SK-N-DZ (cell line): Measurements from ENCODE around the gene DLST. TPM values are rescaled to one million over a fixed set of nuclear protein-coding genes. Genes with fewer than 3 reads are reported as not detected.

Experiments
- DNase-seq: peaks from one replicate; pipeline ENCODE4 v3.0.0-alpha.2; 2015; ENCODE audit warnings: low spot score
- polyA plus RNA-seq, 2 experiments: library from polyadenylated mRNA; depleted of rRNA; stranded (reverse); fragments of >200 nt; gene quantifications; 2 replicates each; pipeline ENCODE4 v1.2.3, GENCODE V29; 2014

Gene DLST
- polyA plus RNA-seq (2014; cell fraction: cytosol; rRNA removed), result 49.6 and 54.2 TPM in 2 replicates
- polyA plus RNA-seq (2014; cell fraction: nucleus; rRNA removed), result 75.1 and 106 TPM in 2 replicates

GRCh38 chr14:74881431-74882102 is at the start of gene DLST:
Gene DLST (plus strand): TSS chr14:74881916. CDS start chr14:74881954, 38 bp downstream.
- DNase-seq, result peak; percentile 80

GRCh38 chr14:74832849-74833248 is 48.9 kb upstream of the DLST start:
- DNase-seq, result no peak

DNA sequence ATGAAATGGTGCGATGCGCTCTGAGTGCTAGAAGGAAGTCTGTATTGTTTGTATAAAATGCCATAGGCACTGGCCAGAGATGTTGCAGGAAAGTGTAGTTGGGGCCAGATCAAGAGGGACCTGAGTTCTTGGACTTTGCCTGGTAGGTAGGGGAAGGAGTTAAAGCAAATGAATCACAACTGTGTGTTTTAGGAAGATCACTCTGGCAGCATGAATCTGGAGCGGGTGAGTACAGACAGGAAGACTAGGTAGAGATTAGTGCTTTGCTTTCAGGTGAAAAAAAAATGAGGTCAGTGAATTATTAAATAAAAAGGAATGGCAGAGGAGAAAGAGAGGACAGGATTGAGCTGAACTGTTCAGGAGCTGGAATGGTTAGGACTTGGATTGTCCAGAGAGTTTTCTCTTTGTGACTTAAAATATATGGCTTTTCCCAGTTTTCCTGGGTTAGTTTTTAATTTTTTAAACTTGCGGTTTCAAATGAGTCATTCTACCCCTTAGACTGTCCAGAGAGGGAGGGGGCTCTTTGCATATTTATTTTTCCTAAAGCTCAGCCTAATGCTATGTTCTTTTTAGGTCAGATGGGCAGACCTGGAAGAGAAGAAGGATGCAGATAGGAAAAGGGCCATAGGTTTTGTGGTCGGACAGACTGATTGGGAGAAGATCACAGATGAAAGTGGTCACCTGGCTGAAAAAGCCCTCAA is 46.9 kb upstream of the DLST start:
- no peak for DNase-seq

DNA sequence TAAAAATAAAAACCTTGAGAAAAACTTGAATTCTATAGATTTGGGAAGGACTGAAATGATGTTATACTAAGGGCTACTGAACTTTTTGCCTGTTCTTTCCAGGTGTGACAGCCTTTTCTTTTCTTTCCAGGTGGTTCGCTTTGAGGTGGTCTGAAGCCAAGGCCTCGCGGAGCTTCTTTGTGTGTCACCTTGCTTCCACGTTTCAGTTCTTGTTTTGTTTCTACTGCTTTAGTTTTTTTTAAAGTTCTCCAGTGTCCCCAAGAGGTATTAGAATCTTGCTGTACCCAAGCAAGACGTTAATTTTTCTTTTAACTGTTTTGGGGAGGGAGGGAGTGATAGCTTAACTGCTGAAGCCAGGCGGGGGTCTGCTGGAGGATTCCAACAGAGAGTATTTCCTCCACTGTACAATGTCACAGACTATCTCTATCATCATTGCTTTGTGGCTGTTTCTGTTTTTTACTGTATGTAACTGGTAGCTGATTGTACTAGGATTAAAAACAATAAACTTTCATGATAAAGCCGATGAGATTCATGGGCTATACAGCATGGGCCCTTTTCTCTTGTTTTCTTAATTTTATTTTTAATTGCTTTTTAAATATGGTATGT is 46.0 kb upstream of the DLST start:
- DNase-seq, result no peak

GRCh38 chr14:74836251-74836960 is 45.3 kb upstream of the DLST start:
- no peak for DNase-seq

GRCh38 chr14:74838166-74838565 is 43.5 kb upstream of the DLST start:
- DNase-seq, result no peak

DNA sequence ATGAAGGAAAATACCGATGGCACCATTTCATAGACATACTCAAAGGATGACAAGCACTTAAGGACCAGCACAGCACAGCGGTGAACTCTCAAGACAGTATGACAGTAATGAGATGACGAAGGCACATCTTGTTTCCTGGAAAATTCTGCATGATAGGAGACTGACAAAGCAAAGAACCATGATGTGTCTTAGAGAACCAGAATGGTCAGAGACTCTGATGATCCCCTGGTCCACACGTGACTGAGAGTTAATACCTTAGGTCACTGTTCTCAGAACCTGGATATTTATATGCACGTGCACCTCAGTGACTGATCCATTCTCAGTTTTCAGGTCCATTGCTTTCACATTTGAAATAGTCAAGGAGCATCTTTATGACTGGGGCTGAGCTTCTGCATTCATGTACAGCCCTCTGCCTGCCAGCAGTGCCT is 41.1 kb upstream of the DLST start:
- no peak for DNase-seq

DNA sequence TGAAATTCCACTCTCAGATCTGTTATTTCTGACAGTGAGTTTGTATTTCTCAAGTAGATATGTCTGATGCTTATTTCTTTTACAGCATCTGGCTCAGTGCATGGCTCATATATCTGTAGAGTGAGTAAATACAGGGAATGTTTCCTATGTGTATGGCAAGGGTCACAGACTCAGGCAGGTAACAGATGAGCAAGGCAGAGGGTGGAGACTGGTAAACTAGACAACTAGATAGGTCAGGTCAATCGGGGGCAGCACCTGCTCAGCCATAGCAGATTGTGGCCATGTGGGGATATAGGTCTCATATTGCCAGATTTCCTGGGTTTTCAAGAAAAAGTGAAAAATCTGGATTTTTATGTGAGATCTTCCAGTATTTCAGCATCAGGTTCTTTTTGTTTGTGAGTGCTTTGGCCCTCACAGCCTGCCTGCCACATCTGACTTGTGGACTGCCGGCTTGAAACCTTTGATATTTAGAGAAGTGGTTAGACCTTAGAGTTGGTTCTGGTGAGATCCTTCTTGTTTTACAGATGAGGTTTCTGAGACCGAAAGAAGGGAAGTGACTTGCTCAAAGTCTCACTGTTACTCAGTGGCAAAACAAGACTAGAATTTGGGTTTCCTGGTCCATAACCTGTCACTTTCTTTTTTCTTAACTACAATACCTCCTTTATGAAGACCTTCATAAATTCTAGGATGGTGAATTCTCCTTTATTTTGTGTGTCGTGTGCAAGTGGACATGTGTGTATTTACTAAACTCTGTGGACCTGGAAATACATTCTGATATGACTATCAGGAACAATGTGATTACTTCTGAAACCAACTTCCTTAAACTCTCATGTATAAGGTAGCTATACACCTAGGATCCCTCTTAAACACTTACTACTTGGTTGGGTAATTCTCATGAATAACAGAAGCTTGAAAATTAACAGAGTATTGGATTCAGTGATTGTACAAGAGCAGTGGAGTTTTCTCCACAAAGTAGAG is 40.2 kb upstream of the DLST start:
- no peak for DNase-seq

DNA sequence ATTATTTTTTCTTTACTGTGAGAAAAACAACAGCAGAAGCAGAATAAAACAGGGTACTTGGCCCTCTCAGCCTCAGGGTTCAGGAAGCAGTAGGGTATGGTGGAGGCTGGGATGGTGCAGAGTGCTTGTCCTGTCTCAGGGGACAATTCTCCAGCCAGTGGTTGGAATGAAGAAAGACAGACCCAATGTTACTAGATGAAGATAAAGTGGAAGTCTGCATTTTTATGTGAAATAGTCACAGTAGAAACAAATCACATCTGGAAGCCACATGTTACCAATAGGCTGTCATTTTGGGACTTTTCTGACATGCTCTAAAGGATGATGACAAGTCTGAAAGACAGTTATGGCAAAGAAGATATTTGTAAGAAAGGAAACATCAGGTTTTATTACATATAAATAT is 38.1 kb upstream of the DLST start:
- peak; percentile 31 for DNase-seq

DNA sequence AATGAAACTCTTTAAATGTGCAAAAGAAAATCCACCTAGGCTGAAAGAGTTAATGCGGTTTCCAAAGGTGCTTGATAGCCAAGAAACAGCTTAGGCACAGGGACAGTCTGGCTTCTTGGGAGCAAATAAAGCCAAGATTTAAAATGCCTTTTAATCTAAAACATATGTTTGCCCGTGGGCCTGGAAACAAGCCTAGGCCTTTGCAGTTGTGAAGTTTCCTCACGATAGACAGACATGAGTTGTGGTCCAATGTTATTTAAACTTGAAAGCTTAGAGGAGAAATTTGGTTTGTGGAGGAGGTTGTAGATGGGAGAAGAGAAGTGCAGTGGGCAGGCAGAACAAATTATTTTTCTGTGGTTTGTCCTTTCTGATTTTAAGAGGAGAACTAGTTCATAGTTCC is 35.5 kb upstream of the DLST start:
- no peak for DNase-seq

DNA sequence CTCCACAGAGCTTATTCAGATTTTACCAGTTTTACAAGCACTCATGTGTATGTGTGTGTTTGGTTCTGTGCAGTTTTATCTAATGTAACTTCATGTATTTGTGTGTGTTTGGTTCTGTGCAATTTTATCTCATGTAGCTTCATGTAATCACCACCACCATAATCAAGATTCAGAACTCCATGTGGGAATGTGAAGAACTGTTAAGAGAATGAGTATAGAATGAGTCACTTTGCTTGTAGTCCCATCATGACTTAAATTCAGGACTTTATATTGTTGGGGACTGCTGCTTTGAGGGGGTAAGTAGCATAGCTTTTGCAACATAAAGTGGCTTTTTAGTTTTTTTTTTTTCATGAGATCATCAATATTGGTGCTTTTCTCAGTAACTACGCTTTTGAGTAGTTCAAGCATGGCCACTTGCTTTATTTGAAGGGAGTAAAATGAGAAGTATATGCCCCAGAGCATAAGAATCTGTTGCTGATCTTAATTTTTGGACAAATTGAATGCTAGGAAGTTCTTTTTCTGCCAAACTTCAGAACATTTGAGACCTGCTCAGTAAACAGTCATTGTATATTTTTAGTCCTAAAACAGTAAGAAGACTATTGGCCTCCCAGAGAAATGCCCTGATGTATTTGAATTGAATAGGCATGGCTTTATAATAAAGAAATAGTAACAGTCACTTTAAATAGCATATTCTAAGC is 34.6 kb upstream of the DLST start:
- no peak for DNase-seq

GRCh38 chr14:74848768-74849167 is 32.9 kb upstream of the DLST start:
- DNase-seq, result no peak

- DNase-seq, result no peak
Measured at GRCh38 chr14:74852922-74853530, 28.7 kb upstream of the DLST start.

DNA sequence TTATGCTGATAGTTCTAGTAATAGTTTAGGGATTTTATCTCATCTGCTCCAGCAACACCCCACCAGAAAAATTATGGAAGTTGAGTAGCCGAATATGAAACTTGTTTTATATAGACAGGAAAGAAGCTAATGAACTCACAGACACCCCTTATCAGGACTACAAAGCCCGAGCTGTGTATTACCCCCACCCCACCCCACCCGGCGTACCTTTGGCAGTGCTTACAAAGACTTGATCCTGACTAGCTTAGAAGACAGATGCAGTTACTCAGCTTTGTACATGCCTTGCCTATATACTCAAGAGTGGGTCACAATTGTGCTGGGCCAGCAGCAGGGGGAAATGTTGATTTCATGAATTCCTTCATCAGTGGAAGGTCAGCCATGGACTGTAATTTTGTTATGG is 28.1 kb upstream of the DLST start:
- DNase-seq, result no peak

- no peak for DNase-seq
Measured at GRCh38 chr14:74855021-74855420, 26.7 kb upstream of the DLST start.

DNA sequence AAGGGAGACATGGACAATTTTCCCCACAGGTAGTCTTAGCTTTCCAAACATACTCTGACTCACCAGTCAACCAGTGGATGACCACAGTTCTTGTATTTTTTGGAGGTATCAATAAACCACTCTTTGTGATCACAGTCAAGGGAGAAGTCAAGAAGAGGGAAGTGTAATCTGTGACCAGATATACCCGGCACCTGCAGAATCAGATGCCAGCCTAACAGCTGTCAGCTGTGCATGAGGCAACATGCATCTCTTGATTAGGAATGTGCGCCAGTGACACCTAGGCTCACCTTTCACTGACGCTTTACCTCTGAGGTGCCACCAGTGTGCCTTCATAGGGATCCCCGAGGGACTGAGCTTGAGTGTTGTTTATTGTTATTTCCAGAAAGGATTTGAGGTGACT is 25.8 kb upstream of the DLST start:
- DNase-seq, result no peak

DNA sequence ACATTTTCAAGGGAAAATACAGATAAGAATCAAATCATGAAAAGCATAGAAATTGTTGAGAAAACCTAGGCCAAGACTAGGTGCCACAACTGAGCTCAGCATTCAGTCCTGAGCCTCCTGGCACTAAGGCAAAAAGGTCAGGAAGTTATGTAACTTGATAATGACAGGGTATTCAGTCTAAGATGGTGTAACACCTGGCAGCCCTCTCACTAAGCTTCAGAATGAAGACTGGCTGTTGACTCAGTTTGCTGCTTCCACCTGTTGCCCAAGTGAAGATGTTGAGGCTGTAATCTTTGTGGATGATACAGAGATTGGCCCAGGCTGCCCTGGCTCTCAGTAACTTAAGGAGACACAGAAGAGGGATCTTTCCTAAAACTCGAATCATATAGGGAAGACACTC is 25.4 kb upstream of the DLST start:
- no peak for DNase-seq

DNA sequence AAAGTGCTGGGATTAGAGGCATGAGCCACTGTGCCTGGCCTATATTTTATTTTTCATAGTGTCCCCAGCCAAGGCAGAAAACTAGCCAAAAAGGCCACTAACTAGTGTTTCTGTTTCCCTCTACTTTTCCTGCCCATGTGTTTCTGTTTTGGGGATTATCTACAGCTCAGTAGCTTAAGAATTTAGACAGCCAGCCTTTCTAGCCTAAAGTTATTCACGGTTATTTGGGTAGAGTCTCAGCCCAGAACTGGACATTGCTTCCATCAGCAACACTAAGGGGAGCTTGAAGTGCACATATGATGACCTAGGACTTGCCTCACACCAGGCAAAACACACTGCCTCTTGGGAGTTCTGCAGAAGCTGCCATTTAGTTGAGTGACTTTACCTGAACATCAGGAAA is 23.7 kb upstream of the DLST start:
- no peak for DNase-seq

DNA sequence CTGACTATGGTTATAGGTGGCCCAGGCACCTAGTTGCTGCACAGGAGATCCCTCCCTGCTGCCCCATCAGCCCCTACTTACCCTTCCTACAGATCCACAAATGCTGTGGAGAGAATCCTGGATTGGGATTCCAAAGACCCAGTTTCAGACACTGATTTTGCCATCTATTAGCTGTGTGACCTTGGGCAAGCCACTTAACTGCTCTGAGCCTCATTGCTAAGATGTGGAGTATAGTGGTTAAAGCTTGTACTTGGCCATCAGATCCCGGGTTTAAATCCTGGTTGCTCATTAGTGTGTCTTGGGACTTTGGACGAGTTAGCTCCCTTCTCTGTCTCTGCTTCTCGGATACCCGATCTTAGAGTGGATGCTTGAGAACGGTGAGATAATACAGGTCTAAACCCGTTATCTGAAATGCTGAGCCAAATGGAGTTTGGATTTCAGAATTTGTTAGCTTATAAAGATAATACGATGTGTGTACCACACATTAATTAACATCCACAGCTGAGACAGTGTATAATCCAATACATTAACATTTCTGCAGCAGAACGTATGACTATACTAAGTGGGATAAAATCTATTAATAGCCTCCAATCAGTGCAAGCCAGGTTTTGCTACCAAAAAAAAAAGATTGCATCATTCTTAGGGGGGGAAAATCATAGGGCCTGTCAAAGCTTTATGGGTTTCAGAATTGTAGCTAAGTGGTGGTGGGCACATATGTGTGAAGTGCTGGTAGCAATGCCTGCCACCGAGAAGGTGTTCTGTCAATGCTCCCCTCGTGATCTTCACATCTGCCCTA is 21.8 kb upstream of the DLST start:
- no peak for DNase-seq
